ENCODE results near the gene CPEB1.

CPEB1 gene

GRCh38 chr15:82647045-82647834, at the start of gene CPEB1:
Gene CPEB1, minus strand, starts transcription at chr15:82647363. Its CDS starts 18,904 bp downstream, at chr15:82628459.
- DNase-seq (ENCODE audit: low read depth), result peak; percentile 9
- H3K4me3 ChIP-seq (ENCODE audit: low read length), result peak within 1 kb of the TSS; percentile 23

GRCh38 chr15:82692171-82692570, 45.0 kb upstream of the CPEB1 start:
- H3K4me3 ChIP-seq (ENCODE audit: low read length), result no peak overlapping the region
- DNase-seq (ENCODE audit: low read depth), result no peak
- no peak for TF ChIP-seq CTCF (IDR thresholded peaks at IDR 0.05; ENCODE audit: insufficient read depth, low read depth, low read length, missing control alignments)

More at GRCh38 chr15:82647045-82647834, at the start of gene CPEB1:
- TF ChIP-seq CTCF (IDR thresholded peaks at IDR 0.05; ENCODE audit: insufficient read depth, low read depth, low read length, missing control alignments), result no peak

- H3K4me3 ChIP-seq (ENCODE audit: low read length), result no peak overlapping the region
- DNase-seq (ENCODE audit: low read depth), result no peak
- TF ChIP-seq CTCF (IDR thresholded peaks at IDR 0.05; ENCODE audit: insufficient read depth, low read depth, low read length, missing control alignments), result no peak
Observed at GRCh38 chr15:82689147-82689546, 42.0 kb upstream of the CPEB1 start.

GRCh38 chr15:82688691-82689090, 41.5 kb upstream of the CPEB1 start:
- H3K4me3 ChIP-seq (ENCODE audit: low read length), result no peak overlapping the region
- no peak for TF ChIP-seq CTCF (IDR thresholded peaks at IDR 0.05; ENCODE audit: insufficient read depth, low read depth, low read length, missing control alignments)
- DNase-seq (ENCODE audit: low read depth), result no peak

- no peak for TF ChIP-seq CTCF (IDR thresholded peaks at IDR 0.05; ENCODE audit: insufficient read depth, low read depth, low read length, missing control alignments)
- H3K4me3 ChIP-seq (ENCODE audit: low read length), result no peak overlapping the region
- no peak for DNase-seq (ENCODE audit: low read depth)
Observed at GRCh38 chr15:82681371-82681770, 34.2 kb upstream of the CPEB1 start.

GRCh38 chr15:82680200-82681102, 33.3 kb upstream of the CPEB1 start:
- peak; percentile 84 for DNase-seq (ENCODE audit: low read depth)
- TF ChIP-seq CTCF (IDR thresholded peaks at IDR 0.05; ENCODE audit: insufficient read depth, low read depth, low read length, missing control alignments), result peak; percentile 25
- H3K4me3 ChIP-seq (ENCODE audit: low read length), result peak overlapping the region; percentile 63

All from epithelial cell of esophagus (primary cell).